Tibial artery (tissue), 4 donors: ENCODE measurements around the gene SPIB.

ENCODE experiments used
- DNase-seq, 2 donors: peaks; one replicate each; pipeline ENCODE4 v3.0.0-alpha.2; 2019
- H3K27ac ChIP-seq, 2 donors: fragments of 200-600 bp; sonication (generic) in 1 of 2; 1 replicate in 1 of 2; 2 replicates in 1 of 2; pipeline ENCODE4 v1.5.1; 2018 to 2019; ENCODE audit warnings: mild to moderate bottlenecking in 1 of 2
- H3K27me3 ChIP-seq, 2 donors: fragments of 200-600 bp; sonication (generic) in 1 of 2; one replicate each; pipeline versions ENCODE4 v1.5.1 to v1.6.0; 2016 to 2019
- H3K36me3 ChIP-seq, 3 donors: fragments of 200-600 bp; sonication (generic) in 2 of 3; one replicate each; pipeline ENCODE4 v1.5.1; 2016 to 2019; ENCODE audit warnings: mild to moderate bottlenecking in 2 of 3
- H3K4me1 ChIP-seq, 4 donors: fragments of 200-600 bp; sonication (generic) in 2 of 4; 1 replicate in 3 of 4; 2 replicates in 1 of 4; pipeline ENCODE4 v1.5.1; 2016 to 2019
- H3K4me3 ChIP-seq, 2 donors: fragments of 200-600 bp; sonication (generic) in 1 of 2; 1 replicate in 1 of 2; 2 replicates in 1 of 2; pipeline ENCODE4 v1.5.1; 2018 to 2019; ENCODE audit warnings: mild to moderate bottlenecking in 2 of 2
- H3K9me3 ChIP-seq, 3 donors: fragments of 200-600 bp; sonication (generic) in 1 of 3; one replicate each; pipeline ENCODE4 v1.5.1; 2016 to 2019
- CTCF ChIP-seq, 2 experiments: fragments of 200-600 bp in 1 of 2; fragments of 450-650 bp in 1 of 2; IDR thresholded peaks; one replicate each; pipeline ENCODE4 v1.5.1; 2017 to 2019; ENCODE audit warnings: antibody characterized with exemption in 2 of 2, mild to moderate bottlenecking in 1 of 2, moderate library complexity in 1 of 2
- intact Hi-C: fragments of 100-400 bp; cut with DNase I; formaldehyde crosslinking; loops from one replicate; pipeline ENCODE4 v1.15.0; 2023; ENCODE audit warnings: low total_unique reads

Gene SPIB

DNA sequence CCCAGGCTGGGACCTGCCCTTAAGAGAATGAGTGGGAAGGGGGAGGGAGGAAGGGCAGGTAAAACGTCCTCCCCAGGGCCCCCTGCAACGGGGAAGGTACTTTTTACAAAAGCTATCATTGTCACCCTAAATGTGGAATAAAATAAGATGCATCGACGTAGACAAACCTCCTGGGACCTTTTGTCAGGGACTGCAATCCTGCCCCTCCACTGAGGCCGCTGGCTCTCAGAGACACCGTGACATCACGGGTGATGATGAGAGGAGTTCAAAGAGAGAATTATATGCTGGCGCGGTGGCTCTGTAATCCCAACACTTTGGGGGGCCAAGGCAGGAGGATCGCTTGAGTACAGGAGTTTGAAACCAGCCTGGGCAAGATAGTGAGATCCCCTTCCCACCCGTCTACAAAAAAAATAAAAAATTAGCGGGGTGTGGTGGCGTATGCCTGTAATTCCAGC, 12.2 kb downstream of the SPIB start:
- TF ChIP-seq CTCF (IDR thresholded peaks at IDR 0.05): no peak
- Histone ChIP-seq H3K36me3 (no peaks in the 10 kb centered on the region), H3K4me1 (peaks cover 5 to 22% (median 18%) of the 10 kb centered on the region in 4 donors), H3K9me3 (no peaks in the 10 kb centered on the region), H3K27me3 (peaks cover 5 to 79% of the 10 kb centered on the region in 2 donors), H3K27ac (peak overlapping the region in 1 of 2 donors; percentile 32), H3K4me3 (peak overlapping the region; percentile 46 to 61)
- DNase-seq: no peak
- intact Hi-C loops: no loop called here

- intact Hi-C loops: no loop called here
- no peaks in the 10 kb centered on the region for H3K9me3 ChIP-seq
- H3K27ac ChIP-seq: peak overlapping the region in 1 of 2 donors; percentile 32
- TF ChIP-seq CTCF (IDR thresholded peaks at IDR 0.05): no peak
- DNase-seq: peak; percentile 65 to 84
- H3K4me1 ChIP-seq: peaks cover 5 to 22% (median 18%) of the 10 kb centered on the region in 4 donors
- H3K36me3 ChIP-seq: no peaks in the 10 kb centered on the region
- peak overlapping the region; percentile 46 to 61 for H3K4me3 ChIP-seq
- H3K27me3 ChIP-seq: peaks cover 5 to 85% of the 10 kb centered on the region in 2 donors
Observed at GRCh38 chr19:50431343-50432220, 12.8 kb downstream of the SPIB start.

GRCh38 chr19:50432221-50433028, 13.7 kb downstream of the SPIB start, which contains the start of gene MYBPC2:
Gene MYBPC2 (plus strand): TSS chr19:50432892. CDS start chr19:50432954, 62 bp downstream.
- Histone ChIP-seq H3K4me1 (peaks cover 5 to 22% (median 18%) of the 10 kb centered on the region in 4 donors), H3K36me3 (no peaks in the 10 kb centered on the region), H3K4me3 (peak within 1 kb of the TSS; percentile 46 to 61), H3K27ac (peak within 1 kb of the TSS in 1 of 2 donors; percentile 32), H3K27me3 (peaks cover 5 to 90% of the 10 kb centered on the region in 2 donors), H3K9me3 (no peaks in the 10 kb centered on the region)
- DNase-seq: no peak
- intact Hi-C loops: no loop called here
- no peak for TF ChIP-seq CTCF (IDR thresholded peaks at IDR 0.05)

DNA sequence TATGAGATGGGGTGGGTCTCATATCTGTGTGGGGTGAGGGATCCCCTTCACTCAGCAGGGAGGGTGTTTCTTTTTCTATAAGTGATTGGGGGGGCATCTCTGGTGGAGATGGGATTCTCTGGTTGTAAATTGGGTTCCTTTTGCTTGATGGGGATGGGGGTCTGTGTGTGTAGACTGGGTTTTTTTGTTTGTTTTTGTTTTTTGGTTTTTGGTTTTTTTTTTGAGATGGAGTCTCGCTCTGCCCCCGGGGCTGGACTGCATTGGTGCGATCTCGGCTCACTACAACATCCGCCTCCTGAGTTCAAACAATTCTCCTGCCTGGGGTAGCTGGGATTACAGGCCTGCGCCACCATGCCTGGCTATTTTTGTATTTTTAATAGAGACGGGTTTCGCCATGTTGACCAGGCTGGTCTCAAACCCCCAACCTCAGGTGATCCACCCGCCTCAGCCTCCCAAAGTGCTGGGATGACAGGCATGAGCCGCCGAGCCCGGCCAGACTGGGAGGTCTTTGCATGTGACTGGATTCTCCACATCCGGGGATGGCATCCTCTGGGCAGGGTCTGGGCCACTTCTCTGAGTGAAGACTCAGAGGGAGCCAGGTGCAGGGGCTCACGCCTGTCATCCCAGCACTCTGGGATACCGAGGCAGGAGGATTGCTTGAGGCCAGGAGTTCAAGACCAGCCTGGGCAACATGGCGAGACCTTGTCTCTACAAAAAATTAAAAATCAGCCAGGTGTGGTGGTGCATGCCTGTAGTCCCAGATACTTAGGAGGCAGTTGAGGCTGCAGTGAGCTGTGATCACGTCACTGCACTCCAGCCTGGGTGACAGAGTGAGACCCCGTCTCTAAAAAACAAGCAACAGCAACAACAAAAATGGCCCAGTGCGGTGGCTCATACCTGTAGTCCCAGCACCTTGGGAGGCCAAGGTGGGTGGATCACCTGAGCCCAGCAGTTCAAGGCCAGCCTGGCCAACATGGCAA, 14.8 kb downstream of the SPIB start:
- H3K4me1 ChIP-seq: peaks cover 5 to 16% (median 15%) of the 10 kb centered on the region in 4 donors
- no peak for TF ChIP-seq CTCF (IDR thresholded peaks at IDR 0.05)
- DNase-seq: no peak
- H3K27me3 ChIP-seq: peaks cover 5 to 81% of the 10 kb centered on the region in 2 donors
- no peaks in the 10 kb centered on the region for H3K9me3 ChIP-seq
- H3K27ac ChIP-seq: no peak overlapping the region
- intact Hi-C loops: no loop called here
- H3K36me3 ChIP-seq: no peaks in the 10 kb centered on the region
- no peak overlapping the region for H3K4me3 ChIP-seq

DNA sequence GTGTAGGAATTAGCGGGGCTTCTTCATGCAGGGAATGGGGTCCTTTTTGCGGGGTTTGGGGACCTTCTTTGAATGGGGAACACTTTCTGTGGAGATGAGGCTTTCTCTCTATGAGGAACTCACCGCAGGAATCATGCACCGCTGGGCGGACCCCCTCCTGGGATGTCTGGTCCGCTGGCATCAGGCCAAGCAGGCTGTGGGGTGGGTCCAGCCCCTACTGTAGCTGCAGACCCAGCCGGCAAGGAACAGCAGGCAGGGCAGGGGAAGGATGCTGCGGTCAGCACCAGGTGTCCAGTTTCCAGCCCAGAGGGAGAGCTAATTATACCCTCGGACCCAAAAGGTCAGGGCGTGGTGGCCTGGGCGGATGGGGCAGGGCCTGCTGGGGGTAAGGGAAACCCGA, 15.8 kb downstream of the SPIB start:
- Histone ChIP-seq H3K27me3 (peaks cover 5 to 73% of the 10 kb centered on the region in 2 donors), H3K4me3 (no peak overlapping the region), H3K9me3 (no peaks in the 10 kb centered on the region), H3K27ac (no peak overlapping the region), H3K4me1 (peaks cover 5 to 16% (median 15%) of the 10 kb centered on the region in 4 donors), H3K36me3 (no peaks in the 10 kb centered on the region)
- intact Hi-C loops: no loop called here
- TF ChIP-seq CTCF (IDR thresholded peaks at IDR 0.05): no peak
- DNase-seq: no peak
